GM10266 (cell line): ENCODE data around the gene TBCK.

Experiments
- DNase-seq: peaks from one replicate; pipeline ENCODE4 v3.0.0; 2012; ENCODE audit errors: extremely low spot score
- TF ChIP-seq, protein P1 (sequence below): IDR thresholded peaks from 2 replicates; pipeline ENCODE4 v1.5.1; 2012; ENCODE audit warnings: mild to moderate bottlenecking, low read depth; ENCODE audit not compliant: control insufficient read depth, insufficient read depth; ENCODE audit errors: missing control alignments

Gene TBCK

DNA sequence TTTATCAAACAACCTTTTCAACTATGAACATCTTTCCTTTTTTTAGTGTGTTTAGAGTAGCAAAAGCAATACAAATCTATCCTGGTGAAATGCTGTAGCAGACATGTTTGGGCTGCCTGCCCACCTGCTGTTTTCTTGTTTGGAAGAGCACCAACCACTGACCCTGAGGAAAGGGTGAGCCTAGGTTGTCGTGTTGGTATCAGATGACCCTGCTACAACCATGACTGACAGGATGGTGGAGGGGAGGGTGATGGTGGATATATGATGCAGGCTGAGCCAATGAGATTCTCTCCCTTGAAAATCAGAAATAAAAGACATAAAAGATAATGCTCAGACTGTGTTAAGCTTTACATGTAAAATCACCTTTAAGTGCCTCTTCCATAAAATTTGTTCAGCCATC lies 219.6 kb downstream of the TBCK start:
- DNase-seq, result no peak
- TF ChIP-seq, protein P1, sequence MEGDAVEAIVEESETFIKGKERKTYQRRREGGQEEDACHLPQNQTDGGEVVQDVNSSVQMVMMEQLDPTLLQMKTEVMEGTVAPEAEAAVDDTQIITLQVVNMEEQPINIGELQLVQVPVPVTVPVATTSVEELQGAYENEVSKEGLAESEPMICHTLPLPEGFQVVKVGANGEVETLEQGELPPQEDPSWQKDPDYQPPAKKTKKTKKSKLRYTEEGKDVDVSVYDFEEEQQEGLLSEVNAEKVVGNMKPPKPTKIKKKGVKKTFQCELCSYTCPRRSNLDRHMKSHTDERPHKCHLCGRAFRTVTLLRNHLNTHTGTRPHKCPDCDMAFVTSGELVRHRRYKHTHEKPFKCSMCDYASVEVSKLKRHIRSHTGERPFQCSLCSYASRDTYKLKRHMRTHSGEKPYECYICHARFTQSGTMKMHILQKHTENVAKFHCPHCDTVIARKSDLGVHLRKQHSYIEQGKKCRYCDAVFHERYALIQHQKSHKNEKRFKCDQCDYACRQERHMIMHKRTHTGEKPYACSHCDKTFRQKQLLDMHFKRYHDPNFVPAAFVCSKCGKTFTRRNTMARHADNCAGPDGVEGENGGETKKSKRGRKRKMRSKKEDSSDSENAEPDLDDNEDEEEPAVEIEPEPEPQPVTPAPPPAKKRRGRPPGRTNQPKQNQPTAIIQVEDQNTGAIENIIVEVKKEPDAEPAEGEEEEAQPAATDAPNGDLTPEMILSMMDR, result no peak

DNA sequence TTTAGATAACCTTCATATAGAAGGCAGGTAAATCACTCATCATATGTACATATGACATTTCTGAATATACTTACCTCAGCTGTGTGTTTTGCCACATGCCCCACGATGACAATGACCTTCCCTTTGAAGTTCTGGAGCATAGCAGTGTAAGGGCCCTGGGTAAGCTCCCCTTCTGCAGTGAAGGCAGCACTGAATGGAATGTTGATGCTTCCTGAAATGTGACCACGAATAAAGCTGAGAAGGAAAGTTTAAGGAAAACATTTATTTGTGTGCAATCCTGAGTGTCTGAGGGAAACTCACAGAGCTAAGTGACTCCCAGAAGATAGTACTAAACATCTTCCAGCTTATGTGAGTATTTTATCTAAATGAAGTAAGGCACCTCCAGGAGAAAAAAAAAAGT lies 220.6 kb downstream of the TBCK start:
- DNase-seq, result no peak
- TF ChIP-seq, protein P1, result no peak

DNA sequence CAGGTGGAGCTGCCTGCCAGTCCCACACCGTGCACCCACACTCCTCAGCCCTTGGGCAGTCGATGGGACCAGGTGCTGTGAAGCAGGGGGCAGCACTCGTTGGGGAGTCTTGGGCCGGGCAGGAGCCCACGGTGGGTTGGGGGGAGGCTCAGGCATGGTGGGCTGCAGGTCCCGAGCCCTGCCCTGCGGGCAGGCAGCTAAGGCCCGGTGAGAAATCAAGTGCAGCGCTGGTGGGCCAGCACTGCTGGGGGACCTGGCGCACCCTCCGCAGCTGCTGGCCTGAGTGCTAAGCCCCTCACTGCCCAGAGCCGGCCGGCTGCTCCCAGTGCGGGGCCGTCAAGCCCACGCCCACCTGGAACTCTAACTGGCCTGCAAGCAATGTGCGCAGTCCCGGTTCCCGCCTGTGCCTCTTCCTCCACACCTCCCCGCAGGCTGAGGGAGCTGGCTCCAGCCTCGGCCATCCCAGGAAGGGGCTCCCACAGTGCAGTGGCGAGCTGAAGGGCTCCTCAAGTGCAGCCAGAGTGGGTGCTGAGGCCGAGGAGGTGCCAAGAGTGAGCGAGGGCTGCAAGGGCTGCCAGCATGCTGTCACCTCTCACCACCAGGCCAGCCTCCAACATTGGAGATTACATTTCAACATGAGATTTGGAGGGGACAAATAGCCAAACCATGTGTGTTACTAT lies 223.5 kb downstream of the TBCK start:
- TF ChIP-seq, protein P1, result no peak
- no peak for DNase-seq

DNA sequence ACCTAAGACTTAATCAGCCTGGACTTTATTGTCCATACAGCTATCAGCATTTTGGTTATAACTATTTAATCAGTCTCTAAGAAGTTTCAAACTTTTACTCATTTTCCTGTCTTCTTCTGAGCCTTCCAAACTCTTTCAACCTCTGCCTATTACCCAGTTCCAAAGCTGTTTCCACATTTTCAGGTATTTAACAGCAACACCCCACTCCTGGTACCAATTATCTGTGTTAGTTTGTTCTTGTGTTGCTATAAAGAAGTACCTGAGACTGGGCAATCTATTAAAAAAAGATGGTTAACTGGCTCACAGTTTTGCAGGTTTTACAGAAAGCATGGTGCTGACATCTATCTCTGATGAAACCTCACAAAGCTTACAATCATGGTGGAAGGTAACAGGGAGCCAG lies 225.2 kb downstream of the TBCK start:
- TF ChIP-seq, protein P1, result no peak
- no peak for DNase-seq

DNA sequence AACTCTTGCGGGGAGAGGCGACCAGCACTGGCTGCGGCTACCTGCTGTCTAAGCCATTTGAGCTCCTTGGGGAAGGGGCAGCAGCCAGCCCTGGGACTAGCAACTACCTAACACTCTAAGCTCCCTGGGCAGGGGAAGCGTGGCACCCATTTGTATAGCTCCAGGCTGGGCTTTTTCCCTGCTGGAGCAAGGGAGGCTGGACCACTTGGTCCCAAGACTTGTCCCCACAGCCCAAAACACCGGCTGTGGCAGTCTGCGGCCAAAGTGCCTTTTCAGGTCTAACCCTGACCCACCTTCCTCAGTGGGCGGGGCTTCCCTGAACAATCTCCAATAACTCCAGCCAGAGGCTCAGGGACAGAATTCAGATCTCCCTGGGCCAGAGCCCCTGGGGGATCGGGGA lies 232.9 kb downstream of the TBCK start:
- TF ChIP-seq, protein P1, result no peak
- DNase-seq, result no peak

DNA sequence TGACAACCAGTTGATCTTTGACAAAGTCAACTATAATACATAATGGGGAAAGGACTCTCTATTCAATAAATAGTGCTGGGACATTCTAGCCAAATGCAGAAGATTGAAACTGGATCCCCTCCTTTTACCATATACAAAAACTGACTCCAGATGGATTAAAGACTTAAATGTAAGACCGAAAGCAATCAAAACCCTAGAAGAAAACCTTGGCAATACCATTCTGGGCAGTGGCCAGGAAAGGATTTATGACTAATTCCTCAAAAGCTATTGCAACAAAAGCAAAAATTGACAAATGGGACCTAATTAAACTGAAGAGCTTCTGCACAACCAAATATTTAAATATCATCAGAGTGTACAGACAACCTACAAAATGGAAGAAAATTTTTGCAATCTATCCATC lies 235.6 kb downstream of the TBCK start:
- TF ChIP-seq, protein P1, result no peak
- no peak for DNase-seq

DNA sequence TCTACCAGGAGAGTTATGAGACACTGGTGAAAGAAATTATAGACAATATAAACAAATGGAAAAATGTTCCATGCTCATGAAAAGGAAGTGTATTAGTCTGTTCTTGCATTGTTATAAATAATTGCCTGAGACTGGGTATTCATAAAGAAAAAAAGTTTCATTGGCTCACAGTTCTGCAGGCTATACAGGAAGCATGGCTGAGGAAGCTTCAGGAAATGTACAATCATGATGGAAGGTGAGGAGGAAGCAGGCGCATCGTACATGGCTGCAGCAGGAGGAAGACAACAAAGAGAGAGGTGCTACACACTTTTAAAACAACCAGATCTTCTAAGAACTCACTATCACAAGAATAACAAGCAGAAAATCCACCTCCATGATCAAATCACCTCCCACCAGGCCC lies 236.4 kb downstream of the TBCK start:
- no peak for DNase-seq
- TF ChIP-seq, protein P1, result no peak
